ENCODE data around the gene LAMTOR2.

LAMTOR2 gene

DNA sequence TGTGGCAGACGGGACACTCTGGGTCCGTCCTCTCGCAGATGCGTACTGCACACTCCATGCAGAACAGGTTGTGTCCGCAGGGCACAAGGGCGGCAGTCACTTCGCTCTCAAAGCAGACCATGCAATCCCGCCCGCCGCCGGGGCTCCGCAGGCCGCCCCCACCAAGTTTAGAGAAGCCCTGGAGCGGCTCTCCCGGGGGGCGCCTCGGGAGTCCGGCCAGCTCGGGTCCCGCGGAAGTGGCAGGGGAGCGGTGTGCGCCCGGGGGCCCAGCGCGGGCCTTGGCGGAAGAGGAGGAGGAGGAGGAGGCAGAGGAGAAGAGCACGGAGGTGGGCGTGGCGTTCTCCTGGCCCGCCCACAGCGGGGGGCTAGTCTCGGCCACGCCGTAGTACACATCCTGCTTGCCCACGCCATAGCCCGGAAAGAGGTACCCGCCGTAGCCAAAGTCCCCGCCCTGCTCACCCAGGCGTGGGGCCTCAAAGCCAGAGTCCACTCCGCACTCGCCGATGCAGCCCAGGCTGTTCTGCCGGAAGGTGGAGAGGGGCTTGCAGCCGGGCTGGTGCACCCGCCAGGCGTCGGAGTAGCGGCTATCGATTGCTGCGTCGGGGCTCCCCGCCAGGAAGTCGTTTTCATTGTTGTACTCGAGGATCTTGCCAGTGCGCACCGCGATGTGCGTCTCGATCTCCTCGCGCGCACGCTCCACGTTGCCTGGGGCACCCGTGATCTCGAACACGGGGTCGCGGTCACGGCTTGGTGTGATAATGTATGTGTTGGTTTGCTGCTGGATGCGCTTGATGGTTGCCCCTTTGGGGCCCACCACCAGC lies 22.2 kb downstream of the LAMTOR2 start:
- H3K9me3 Mint-ChIP-seq, result no peaks in the 10 kb centered on the region
- peaks cover 18% of the 10 kb centered on the region for H3K27me3 Mint-ChIP-seq
- no peak overlapping the region for H3K27ac Mint-ChIP-seq
- H3K4me1 Mint-ChIP-seq, result peaks cover 2% of the 10 kb centered on the region
- peak overlapping the region; percentile 44 for H3K4me3 Mint-ChIP-seq
- no peaks in the 10 kb centered on the region for H3K36me3 Mint-ChIP-seq (ENCODE audit: low read depth)
- ATAC-seq (no peak), DNase-seq (peak; percentile 28)

DNA sequence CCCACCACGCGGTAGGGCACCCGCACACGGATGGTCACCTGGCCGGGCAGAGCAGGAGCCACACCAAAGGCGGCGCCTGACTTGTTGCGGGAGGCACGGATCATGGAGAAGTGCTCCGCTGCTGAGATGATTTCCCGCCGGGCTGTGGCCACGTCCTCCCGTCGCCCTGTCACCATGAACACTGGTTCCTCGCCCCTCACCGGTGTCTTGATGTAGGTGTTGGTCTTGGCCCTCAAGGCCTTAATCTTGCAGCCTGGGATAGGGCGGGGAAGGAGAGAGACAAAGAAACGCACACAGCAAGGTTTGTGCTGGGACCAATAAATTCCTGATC lies 22.8 kb downstream of the LAMTOR2 start:
- peaks cover 2% of the 10 kb centered on the region for H3K4me1 Mint-ChIP-seq
- H3K27ac Mint-ChIP-seq, result no peak overlapping the region
- DNase-seq, result no peak
- no peaks in the 10 kb centered on the region for H3K36me3 Mint-ChIP-seq (ENCODE audit: low read depth)
- no peak overlapping the region for H3K4me3 Mint-ChIP-seq
- no peak for ATAC-seq
- H3K9me3 Mint-ChIP-seq, result no peaks in the 10 kb centered on the region
- H3K27me3 Mint-ChIP-seq, result peaks cover 18% of the 10 kb centered on the region

DNA sequence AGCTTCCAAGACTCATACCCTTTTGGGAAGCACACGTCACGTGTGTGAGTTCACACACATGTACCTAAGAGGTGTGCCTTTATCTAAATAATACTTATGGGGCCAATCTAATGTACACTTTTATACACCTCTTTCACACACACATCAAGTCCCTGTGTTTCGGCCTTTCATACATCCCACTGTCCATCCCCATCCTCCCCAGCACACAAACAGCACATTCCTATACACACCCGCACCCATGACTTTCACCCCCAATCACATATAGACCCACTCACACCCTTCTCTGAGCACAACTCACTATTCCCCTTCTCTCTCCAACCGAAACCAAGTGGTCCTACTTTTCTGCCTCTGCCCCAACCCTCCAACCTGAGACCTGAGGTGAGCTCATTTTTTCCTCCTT lies 24.1 kb downstream of the LAMTOR2 start:
- Mint-ChIP-seq H3K9me3 (no peaks in the 10 kb centered on the region), H3K4me3 (no peak overlapping the region), H3K4me1 (peaks cover 8% of the 10 kb centered on the region), H3K27me3 (peaks cover 25% of the 10 kb centered on the region), H3K27ac (no peak overlapping the region), H3K36me3 (ENCODE audit: low read depth) (no peaks in the 10 kb centered on the region)
- no peak for DNase-seq
- ATAC-seq, result no peak

DNA sequence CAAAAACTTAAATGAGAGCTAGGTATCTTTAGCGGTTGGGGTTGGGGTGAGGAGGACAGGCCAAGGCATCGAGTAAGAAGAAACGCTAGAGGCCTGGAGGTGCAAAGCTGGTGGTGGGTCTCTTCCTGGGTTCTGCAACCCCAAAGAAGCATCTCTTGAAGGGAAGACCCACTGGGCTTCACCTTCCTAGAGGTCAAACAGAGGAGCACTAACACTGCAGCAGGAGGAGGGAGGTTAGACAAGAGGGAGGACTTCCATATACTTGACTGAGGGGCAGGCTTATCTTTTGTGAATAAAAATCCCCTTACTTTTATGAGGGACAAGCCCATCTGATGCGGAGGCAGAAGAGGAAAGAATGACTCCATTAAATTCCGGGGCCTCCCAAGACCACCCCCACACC lies 25.2 kb downstream of the LAMTOR2 start:
- Mint-ChIP-seq H3K27me3 (peaks cover 36% of the 10 kb centered on the region), H3K9me3 (no peaks in the 10 kb centered on the region), H3K4me3 (no peak overlapping the region), H3K27ac (no peak overlapping the region), H3K36me3 (ENCODE audit: low read depth) (no peaks in the 10 kb centered on the region), H3K4me1 (peaks cover 12% of the 10 kb centered on the region)
- DNase-seq, result no peak
- ATAC-seq, result no peak

DNA sequence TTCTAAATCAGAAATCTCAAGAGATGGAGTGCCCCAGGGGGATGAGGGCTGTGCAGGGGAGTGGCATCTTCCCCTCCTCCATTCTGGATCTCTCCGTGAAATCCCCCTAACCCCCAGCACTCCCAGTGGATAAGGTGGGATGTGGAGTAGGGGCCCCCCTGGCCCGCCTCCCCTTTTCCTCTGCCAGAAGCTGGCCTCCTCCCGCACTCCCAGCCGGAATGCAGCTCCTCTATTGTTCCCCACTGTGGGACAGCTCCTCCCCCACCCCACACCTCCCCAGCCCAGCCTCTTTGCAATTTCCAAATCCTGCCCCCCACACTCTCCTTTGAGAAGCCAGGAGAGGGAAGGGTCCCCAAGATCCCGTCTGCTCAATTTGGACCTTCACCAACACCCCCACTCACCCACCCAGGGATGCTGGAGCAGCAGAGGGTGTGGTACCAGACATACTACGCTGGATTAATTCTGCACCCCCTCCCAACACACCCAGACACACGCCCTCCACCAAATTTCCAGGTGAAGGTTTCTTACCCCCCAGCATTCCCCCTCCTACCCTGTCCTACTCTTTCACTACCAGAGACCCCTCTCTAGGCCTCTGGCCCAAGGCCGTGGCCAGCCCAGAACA lies 25.8 kb downstream of the LAMTOR2 start:
- H3K36me3 Mint-ChIP-seq (ENCODE audit: low read depth), result no peaks in the 10 kb centered on the region
- H3K4me1 Mint-ChIP-seq, result peaks cover 12% of the 10 kb centered on the region
- ATAC-seq (no peak), DNase-seq (no peak)
- no peak overlapping the region for H3K27ac Mint-ChIP-seq
- H3K27me3 Mint-ChIP-seq, result peaks cover 42% of the 10 kb centered on the region
- H3K4me3 Mint-ChIP-seq, result no peak overlapping the region
- H3K9me3 Mint-ChIP-seq, result no peaks in the 10 kb centered on the region

DNA sequence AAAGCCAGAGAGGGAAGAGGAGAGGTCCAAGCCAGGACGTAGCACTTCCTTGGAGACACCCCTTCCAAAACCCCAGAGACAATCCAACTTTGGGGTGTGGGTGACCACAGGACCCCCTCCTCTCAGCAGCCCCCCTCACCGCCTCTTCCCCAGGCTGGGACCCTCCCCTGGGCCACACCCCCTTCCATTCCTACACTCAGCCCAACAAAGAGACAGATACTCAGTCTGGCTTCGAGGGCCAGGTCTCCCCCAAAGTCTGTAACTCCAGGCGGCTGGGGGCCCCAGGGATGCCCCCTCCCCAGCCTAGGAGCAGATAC lies 26.2 kb downstream of the LAMTOR2 start:
- peaks cover 12% of the 10 kb centered on the region for H3K4me1 Mint-ChIP-seq
- H3K4me3 Mint-ChIP-seq, result no peak overlapping the region
- peaks cover 45% of the 10 kb centered on the region for H3K27me3 Mint-ChIP-seq
- DNase-seq (no peak), ATAC-seq (no peak)
- H3K36me3 Mint-ChIP-seq (ENCODE audit: low read depth), result no peaks in the 10 kb centered on the region
- no peak overlapping the region for H3K27ac Mint-ChIP-seq
- no peaks in the 10 kb centered on the region for H3K9me3 Mint-ChIP-seq

DNA sequence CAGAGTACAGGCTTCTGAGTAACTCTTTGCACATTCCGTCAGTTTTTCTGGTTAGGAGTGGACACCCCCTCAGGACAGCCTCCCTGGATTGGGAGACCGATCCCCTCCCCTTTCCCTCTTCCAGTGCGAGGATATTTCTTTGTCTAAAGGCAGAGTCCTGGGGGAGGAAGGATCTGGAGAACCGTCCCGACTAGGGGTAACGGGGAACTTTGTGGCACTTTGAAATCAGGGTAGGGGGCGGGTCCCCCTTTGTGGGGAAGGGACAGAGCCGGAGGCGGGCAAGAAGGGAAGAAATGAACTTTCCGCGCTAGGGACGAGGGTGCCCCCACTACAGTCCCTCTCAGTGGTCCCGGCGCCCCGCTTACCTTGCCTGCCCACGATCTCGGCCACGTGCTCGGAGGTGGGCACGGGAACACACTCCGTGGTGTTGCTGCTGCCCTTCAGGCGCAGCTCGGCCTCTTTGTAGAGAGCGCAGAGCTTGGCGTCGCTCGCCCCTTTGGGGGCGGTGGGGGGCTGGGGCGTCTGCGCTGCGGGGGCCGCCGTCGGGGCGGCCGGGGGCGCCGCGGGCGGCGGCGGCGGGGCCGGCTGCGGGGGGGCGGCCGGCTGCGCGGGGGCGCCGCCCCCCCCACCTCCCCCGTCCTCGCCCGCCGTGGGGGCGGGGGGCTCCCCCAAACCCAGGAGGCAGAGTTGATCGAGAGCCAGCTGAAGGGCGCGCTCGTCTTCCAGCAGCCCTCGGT lies 26.8 kb downstream of the LAMTOR2 start:
- Mint-ChIP-seq H3K36me3 (ENCODE audit: low read depth) (no peaks in the 10 kb centered on the region), H3K4me1 (peaks cover 12% of the 10 kb centered on the region), H3K27me3 (peaks cover 49% of the 10 kb centered on the region), H3K4me3 (peak overlapping the region; percentile 77), H3K27ac (no peak overlapping the region), H3K9me3 (no peaks in the 10 kb centered on the region)
- ATAC-seq, result no peak
- no peak for DNase-seq

DNA sequence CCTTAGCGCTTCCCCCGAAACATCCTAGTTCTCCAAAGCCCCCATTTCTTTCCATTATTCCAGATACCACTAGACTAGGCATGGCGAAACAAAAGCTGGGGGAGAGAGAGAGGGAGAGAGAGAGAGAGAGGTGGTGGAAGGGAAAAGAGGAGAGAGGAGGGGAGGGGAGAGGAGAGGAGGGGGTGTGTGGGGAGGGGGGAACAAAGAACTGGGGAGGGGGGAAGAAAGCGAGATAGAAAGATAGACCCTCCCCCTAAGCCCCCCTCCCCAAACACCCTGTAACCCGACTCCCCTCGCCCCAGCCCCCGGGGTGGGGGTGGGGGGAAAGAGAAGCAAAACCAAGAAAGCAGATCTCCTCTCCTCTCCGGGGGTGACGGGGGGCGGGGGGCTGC lies 27.3 kb downstream of the LAMTOR2 start:
- Mint-ChIP-seq H3K9me3 (no peaks in the 10 kb centered on the region), H3K4me1 (peaks cover 12% of the 10 kb centered on the region), H3K27ac (no peak overlapping the region), H3K36me3 (ENCODE audit: low read depth) (no peaks in the 10 kb centered on the region), H3K4me3 (peak overlapping the region; percentile 77), H3K27me3 (peaks cover 53% of the 10 kb centered on the region)
- no peak for DNase-seq
- ATAC-seq, result no peak

DNA sequence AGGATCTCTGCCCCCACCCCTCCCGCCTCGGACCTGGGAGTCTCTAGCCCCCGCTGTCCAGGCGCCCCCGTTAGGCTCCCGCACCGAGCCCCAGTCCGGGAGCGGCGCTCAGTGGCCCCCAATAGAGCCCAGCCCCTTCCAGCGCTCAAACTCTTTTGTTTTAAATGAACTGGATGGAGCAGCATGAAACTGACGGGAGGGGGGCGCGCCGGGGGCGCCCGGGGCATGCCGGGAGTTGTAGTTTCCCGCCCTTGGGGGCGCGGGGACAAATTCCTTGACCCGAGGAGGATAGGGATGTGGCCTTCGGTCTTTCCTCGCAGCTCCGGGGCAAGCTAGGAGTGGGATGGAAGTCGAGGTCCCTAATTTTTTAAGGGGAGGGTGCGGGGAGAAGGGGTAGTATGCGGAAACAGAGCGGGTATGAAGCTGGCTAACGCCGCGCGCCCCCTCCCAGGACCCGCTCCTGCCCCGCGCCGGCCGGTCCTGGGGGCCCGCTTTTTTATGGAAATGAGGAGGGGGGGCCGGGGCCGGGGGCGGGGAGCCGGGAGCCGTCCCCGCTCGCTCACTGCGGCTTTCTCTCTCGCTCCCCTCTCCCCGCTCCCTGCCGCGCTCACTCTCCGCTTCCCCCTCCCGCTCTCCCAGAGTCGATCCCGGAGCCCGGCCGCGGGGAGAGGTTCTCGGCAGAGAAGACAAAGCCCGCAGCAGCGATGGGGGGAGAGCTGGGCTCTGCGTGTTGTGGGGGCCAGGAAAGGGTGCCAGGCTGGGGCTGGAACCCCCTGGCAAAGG lies 27.9 kb downstream of the LAMTOR2 start, which contains the start of gene MEX3A:
Gene MEX3A, minus strand, starts transcription at position 157 of the 783 bp plus-strand sequence. CDS start 467 bp downstream, outside the sequence.
- Mint-ChIP-seq H3K9me3 (no peaks in the 10 kb centered on the region), H3K27me3 (peaks cover 58% of the 10 kb centered on the region), H3K4me3 (peak within 1 kb of the TSS; percentile 77), H3K36me3 (ENCODE audit: low read depth) (no peaks in the 10 kb centered on the region), H3K27ac (no peak within 1 kb of the TSS), H3K4me1 (peaks cover 12% of the 10 kb centered on the region)
- DNase-seq (peak; percentile 74), ATAC-seq (peak; percentile 86)

DNA sequence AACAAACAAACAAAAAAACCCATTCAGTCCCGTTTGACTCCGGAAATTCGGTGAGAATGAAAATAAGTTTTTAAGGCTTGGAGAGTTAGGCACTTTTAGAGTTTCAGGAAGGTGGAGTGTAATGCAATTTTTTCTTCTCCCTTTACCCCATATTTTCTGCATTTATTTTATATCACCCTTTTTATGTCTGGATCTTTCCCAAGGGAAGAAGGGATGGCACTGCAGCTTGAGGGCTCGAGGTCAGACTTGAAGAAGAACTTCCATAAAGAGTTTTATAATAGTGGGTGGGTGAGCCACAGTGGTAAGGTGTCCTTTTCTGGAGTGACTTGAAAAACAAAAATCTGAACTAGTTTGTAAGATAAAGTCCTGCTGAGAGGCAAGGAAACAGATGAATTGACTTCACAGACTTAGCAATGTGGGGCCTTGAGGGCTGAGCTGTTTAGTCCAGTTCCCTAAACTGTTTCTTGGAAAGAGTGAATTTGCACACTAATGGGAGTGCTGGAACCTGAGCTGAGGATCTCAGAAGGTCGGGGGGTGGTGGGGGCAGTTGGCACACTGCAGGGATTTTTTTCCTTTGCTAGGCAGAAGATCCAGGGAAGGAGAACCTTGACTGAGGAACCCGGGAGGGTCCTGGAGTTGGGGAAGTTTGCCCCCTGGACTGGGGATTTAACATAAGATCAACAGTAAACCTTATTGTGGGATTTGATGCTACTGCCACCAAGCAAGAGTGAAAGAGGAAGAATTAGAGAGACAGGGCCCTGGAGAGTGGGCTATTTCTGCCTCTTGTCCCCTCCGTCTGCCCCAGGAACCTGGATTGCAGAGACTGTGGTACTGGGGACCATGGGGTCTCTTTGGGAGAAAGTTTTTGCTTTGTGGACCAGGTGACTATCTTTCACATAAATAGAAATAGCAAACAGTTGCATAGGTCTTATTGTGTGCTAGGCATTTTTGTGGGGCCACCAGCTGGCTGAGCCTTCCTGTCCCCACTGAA lies 29.5 kb downstream of the LAMTOR2 start:
- H3K4me1 Mint-ChIP-seq, result peaks cover 12% of the 10 kb centered on the region
- no peaks in the 10 kb centered on the region for H3K9me3 Mint-ChIP-seq
- ATAC-seq (no peak), DNase-seq (no peak)
- H3K27ac Mint-ChIP-seq, result no peak overlapping the region
- peaks cover 53% of the 10 kb centered on the region for H3K27me3 Mint-ChIP-seq
- H3K4me3 Mint-ChIP-seq, result peak overlapping the region; percentile 34
- H3K36me3 Mint-ChIP-seq (ENCODE audit: low read depth), result no peaks in the 10 kb centered on the region

DNA sequence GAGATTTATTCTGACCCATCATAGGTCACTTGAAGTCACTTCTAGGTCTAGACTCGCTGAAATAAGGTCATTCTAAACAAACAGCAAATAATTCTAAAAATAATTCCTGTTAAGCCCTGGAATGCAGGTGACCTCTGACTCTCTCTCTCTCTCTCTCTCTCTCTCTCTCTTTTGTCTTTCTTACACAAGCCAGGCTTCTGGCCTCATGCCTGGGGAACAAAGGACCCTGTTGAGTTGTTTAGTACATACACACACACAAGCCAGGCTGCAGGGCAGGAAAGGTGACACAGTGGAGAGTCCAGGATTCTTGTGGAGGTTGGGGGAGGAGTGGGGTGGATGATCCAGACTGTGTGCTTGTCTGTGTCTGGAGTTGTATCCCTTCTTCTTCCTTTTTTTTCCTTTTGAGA lies 31.7 kb downstream of the LAMTOR2 start:
- H3K4me1 Mint-ChIP-seq, result peaks cover 13% of the 10 kb centered on the region
- no peak overlapping the region for H3K4me3 Mint-ChIP-seq
- no peak for ATAC-seq
- no peaks in the 10 kb centered on the region for H3K36me3 Mint-ChIP-seq (ENCODE audit: low read depth)
- peaks cover 53% of the 10 kb centered on the region for H3K27me3 Mint-ChIP-seq
- H3K27ac Mint-ChIP-seq, result no peak overlapping the region
- no peaks in the 10 kb centered on the region for H3K9me3 Mint-ChIP-seq
- no peak for DNase-seq

DNA sequence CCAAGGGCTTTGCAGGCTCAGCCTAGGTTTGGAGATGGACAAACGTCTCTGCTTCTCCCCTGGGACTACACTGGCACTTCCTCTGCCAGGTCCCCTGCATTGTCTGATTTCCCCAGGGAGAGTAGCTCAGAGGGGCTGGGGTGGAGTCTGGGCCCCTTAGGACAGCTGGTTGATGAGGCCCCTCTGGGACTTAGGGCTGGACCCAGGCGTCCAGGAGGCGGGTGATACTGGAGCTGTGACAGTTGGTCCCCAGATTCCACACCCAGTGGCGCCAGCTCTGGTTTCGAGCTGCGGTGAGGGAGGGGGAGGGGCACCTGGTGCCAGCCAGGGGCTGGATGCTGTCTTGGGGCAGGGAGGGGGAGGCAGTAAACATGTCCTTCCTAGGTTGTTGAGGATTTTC lies 35.1 kb downstream of the LAMTOR2 start:
- H3K27ac Mint-ChIP-seq, result no peak overlapping the region
- DNase-seq (no peak), ATAC-seq (no peak)
- peaks cover 1% of the 10 kb centered on the region for H3K4me1 Mint-ChIP-seq
- H3K27me3 Mint-ChIP-seq, result peaks cover 47% of the 10 kb centered on the region
- H3K4me3 Mint-ChIP-seq, result no peak overlapping the region
- H3K36me3 Mint-ChIP-seq (ENCODE audit: low read depth), result no peaks in the 10 kb centered on the region
- H3K9me3 Mint-ChIP-seq, result no peaks in the 10 kb centered on the region

DNA sequence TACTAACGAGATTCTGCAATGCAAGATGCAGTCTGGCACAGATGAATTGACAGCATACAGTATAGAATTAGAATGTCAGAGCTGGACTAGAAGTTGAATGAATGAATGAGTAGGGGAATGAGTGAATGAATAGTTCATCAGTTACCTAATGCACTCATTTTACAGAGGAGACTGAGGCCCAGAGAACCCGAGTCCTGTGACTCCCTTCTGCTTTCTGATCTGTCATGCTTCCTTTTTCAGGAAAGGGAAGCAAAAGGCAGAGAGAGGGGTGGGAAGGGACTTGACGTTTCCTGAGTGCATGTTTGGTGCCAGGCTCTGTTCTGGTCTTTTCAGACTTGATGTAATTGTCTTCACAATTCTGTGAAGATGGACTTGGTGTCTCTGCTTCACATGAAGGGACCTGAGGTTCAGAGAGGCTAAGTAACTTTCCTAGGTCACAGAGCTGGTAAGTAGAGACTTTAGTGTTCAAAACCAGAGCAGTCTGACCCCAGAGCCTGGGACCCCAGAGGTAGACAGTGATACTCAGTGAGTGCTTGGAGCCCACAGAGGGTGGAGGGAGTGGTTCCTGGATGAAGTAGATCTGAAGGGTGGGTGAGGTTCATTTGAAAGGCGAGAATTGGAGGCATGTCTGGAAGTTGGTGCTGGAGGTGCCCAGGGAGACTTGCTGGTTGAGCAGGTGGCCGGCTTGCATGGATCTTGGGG lies 35.7 kb downstream of the LAMTOR2 start:
- ATAC-seq (no peak), DNase-seq (no peak)
- Mint-ChIP-seq H3K36me3 (ENCODE audit: low read depth) (no peaks in the 10 kb centered on the region), H3K9me3 (no peaks in the 10 kb centered on the region), H3K4me1 (peaks cover 5% of the 10 kb centered on the region), H3K27me3 (peaks cover 43% of the 10 kb centered on the region), H3K27ac (no peak overlapping the region), H3K4me3 (no peak overlapping the region)

All from activated naive CD8-positive, alpha-beta T cell treated with anti-CD3 and anti-CD28 coated beads, Interleukin-2, amount 50 U/mL, for 24 hours (primary cell).